ENCODE results near the gene CECR2. TPM values are rescaled to one million over a fixed set of nuclear protein-coding genes. Genes with fewer than 3 reads are reported as not detected.

Gene CECR2
- total and polyA plus RNA-seq, 4 donors = 1.1 to 14.5 (median 7.7) TPM

GRCh38 chr22:17606496-17606895, 237.2 kb downstream of the CECR2 start:
- 66 to 73% methylated on average over 5 of the region's 5 CpGs for WGBS, 2 donors
- Histone ChIP-seq H3K27ac (ENCODE audit: low read depth in 1 of 2, low read length in 1 of 2) (peak overlapping the region in 1 of 2 donors; percentile 1), H3K27me3 (ENCODE audit: control insufficient read depth in 3 of 3, insufficient read depth in 3 of 3, low read length in 2 of 3) (no peaks in the 10 kb centered on the region), H3K9me3 (ENCODE audit: control insufficient read depth in 4 of 4, insufficient read depth in 3 of 4, low read length in 3 of 4) (no peaks in the 10 kb centered on the region), H3K4me1 (ENCODE audit: control insufficient read depth in 5 of 5, insufficient read depth in 5 of 5, low read length in 5 of 5) (peaks cover 0 to 15% (median 4%) of the 10 kb centered on the region in 5 donors), H3K36me3 (ENCODE audit: control insufficient read depth in 4 of 4, insufficient read depth in 4 of 4, low read length in 4 of 4) (peaks cover 0 to 10% (median 6%) of the 10 kb centered on the region in 4 donors), H3K4me3 (no peak overlapping the region), H3K9ac (ENCODE audit: insufficient read depth in 1 of 2, low read length in 2 of 2) (peak overlapping the region in 1 of 2 donors; percentile 75)
- TF ChIP-seq CTCF (IDR thresholded peaks at IDR 0.05; ENCODE audit: control extremely low read depth, extremely low read depth) = no peak
- no peak for ATAC-seq (ENCODE audit: insufficient read depth, low FRiP score)
- peak; percentile 65 to 87 (median 78) for DNase-seq

Small RNA genes lying within 50 kb of the gene (small RNA-seq; reads per million reads assigned to genes)
- gene CECR9 (ENCODE audit: low replicate concordance) (not detected), gene RN7SL843P (ENCODE audit: low replicate concordance) (not detected)

Other genes with a start within 250 kb of the CECR2 start
- under 1 TPM; 0.46 to 0.67 TPM for gene TMEM121B, start 248.1 kb upstream of the CECR2 start, total RNA-seq
- 1 to 10 TPM in 1 of 2 donors, under 1 TPM in 1; 0.26 to 1.4 TPM for gene TMEM121B, start 248.1 kb upstream of the CECR2 start, polyA plus RNA-seq
- gene HDHD5, start 210.2 kb upstream of the CECR2 start, total RNA-seq = 10 to 100 TPM; 16.7 to 35.8 TPM
- 10 to 100 TPM; 19.8 to 49.2 TPM for gene HDHD5, start 210.2 kb upstream of the CECR2 start, polyA plus RNA-seq
- 10 to 100 TPM; 26.1 to 40.5 TPM for gene ADA2, start 150.0 kb upstream of the CECR2 start, total RNA-seq
- 10 to 100 TPM; 34.1 to 42.9 TPM for gene ADA2, start 150.0 kb upstream of the CECR2 start, polyA plus RNA-seq
- gene SLC25A18, start 194.0 kb downstream of the CECR2 start, total RNA-seq = 1 to 10 TPM in 1 of 2 donors, not detected in 1; 1.3 TPM
- gene SLC25A18, start 194.0 kb downstream of the CECR2 start, polyA plus RNA-seq = under 1 TPM; 0.25 to 0.75 TPM